KG1 (cell line): ENCODE data around the gene ATP8A1.
A peak's percentile ranks its signal among the peaks of the same experiment; 100 is the strongest.
"Not testable (repeated sequence)": the region's sequence is repeated elsewhere in the genome, so short reads cannot be mapped to it uniquely, and the experiment has no call there.

Experiments
- DNase-seq: peaks from one replicate; lab custom pipeline; 2025; lab: John Stamatoyannopoulos, UW

The ATP8A1 gene

GRCh38 chr4:42410446-42410845, 246.5 kb downstream of the ATP8A1 start:
- no peak for DNase-seq

- no peak for DNase-seq
Measured at GRCh38 chr4:42404001-42404400, 252.9 kb downstream of the ATP8A1 start.

DNA sequence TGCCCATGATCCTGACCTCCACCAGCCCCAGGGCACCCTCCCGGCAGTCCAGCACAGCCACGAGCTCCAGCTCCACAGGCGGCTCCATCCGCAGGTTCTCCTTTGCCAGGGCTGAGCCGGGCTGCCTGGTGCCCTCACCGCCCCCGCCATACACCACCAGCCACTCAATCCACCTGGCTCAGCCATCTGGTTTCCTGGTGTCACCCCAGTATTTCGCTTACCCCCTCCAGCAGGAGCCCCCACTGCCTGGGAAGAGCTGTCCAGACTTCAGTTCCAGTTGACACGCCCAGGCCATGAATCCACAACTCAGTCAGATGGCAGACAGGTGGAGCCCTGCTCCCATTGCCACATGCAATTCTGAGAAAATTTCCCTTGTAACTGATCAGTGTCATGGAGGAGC, 255.7 kb downstream of the ATP8A1 start:
- DNase-seq, result no peak

GRCh38 chr4:42399393-42399792, 257.5 kb downstream of the ATP8A1 start:
- no peak for DNase-seq

- DNase-seq, result no peak
Measured at GRCh38 chr4:42398871-42399331, 258.0 kb downstream of the ATP8A1 start.

GRCh38 chr4:42398171-42398870, 258.6 kb downstream of the ATP8A1 start:
- DNase-seq, result peak; percentile 50

DNA sequence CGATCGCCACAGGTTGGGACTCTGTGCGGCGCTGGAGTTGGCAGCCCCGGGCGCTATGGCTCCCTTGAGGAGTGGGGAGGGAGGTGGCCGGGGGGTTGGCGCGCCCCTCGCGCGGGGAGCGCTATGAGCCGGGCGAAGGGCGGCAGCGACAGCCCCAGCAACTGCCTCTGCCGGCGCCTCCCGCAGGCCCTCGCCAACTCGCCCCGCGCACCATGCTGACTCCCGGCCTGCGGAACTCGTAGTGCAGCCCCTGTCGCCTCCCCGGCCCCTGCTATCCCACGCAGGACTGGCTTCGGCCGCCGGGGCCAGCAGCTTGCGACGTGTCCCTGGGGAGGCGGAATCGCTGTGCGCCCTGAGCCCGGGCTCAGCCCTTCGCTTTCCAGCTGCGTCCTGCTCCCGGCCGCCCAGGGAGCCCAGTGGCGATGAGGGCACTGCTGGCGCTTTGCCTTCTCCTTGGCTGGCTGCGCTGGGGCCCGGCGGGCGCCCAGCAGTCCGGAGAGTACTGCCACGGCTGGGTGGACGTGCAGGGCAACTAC, 259.2 kb downstream of the ATP8A1 start:
- no peak for DNase-seq

DNA sequence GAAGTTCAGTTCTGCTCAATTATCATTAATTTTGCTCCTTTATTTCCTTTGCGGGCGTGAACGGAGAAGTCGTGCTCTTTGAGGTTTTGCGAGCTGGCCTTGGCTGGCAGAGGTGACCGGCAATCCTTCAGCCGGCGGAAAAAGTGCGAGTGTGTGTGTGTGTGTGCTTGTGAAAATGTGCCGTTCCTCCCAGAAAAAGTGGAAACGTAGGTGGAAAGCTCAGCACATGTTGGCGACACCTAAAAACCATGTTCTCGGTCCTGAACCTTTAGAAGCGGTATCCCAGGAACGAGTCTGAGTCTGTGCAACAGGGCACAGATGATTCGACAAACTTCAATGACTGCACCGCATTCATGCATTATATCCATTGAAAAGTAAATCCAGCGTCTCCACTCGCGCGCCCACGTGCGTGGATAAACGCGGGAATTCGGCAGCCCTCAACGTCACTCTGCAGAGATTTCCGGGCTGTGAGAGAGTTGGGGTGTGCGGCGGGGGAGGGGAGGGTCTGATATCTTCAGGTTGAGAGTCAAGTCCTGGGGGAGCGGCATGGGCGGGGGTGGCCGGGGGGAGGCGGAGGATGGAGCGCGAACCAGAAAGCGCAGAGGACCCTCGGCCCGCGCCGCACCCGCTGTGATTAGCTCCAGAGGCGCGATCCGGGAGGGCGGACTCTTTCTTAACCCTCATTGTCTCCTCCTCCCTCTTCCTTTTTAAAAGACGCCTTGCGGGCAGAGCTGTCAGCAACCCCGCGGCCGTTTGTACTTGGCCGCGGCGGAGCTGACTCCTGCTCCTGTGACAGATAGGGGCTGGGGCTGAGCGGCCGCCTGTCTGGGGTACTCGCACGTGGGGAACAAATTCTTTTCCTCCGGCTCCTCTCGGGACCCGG, 259.9 kb downstream of the ATP8A1 start, which contains the start of gene SHISA3:
SHISA3 (plus strand) TSS at position 737 of the 883 bp plus-strand sequence. CDS start 569 bp downstream, outside the sequence.
- DNase-seq, result no peak

- peak; percentile 47 for DNase-seq
Measured at GRCh38 chr4:42396361-42396751, 260.5 kb downstream of the ATP8A1 start.

- DNase-seq, result no peak
Measured at GRCh38 chr4:42395595-42395994, 261.3 kb downstream of the ATP8A1 start.

GRCh38 chr4:42392436-42392835, 264.5 kb downstream of the ATP8A1 start:
- no peak for DNase-seq

GRCh38 chr4:42391981-42392380, 264.9 kb downstream of the ATP8A1 start:
- no peak for DNase-seq

GRCh38 chr4:42391355-42391664, 265.6 kb downstream of the ATP8A1 start:
- no peak for DNase-seq

DNA sequence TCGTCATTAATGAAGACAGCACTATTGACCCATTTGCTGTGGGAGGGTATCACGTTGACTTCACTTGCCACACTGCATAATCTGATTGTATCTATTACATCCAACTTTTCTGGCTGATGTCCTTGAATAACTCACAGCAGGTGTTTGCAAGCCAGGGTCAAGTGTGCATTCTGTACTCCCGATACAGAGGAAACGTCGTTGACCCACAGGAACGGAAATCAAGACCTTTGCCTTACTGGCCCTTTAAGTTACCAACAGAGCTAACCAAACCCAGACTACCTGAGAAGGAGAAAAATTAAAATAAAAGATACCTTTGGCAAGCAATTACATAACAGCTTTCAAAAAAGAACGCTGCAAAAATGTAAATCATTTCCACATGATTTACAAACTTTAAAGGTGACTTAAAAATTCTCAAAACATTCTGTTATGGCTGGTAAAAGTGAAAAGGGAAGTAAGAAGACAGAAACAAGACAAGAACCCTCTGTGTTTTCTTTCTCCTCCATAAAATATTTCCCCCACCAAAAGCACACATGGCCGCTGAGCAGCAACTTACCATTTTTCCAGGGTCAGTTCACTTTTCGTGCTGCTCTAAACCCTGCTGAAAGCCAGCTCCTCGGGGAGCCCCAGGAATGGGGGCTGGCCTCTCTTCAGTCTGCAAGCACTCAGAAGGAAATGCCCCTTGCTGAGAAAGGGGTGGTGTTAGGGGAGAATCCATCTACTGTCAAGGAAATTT, 266.1 kb downstream of the ATP8A1 start:
- DNase-seq, result no peak

- DNase-seq, result no peak
Measured at GRCh38 chr4:42385516-42385915, 271.4 kb downstream of the ATP8A1 start.

- no peak for DNase-seq
Measured at GRCh38 chr4:42381666-42382065, 275.2 kb downstream of the ATP8A1 start.

GRCh38 chr4:42377497-42377896, 279.4 kb downstream of the ATP8A1 start:
- no peak for DNase-seq

DNA sequence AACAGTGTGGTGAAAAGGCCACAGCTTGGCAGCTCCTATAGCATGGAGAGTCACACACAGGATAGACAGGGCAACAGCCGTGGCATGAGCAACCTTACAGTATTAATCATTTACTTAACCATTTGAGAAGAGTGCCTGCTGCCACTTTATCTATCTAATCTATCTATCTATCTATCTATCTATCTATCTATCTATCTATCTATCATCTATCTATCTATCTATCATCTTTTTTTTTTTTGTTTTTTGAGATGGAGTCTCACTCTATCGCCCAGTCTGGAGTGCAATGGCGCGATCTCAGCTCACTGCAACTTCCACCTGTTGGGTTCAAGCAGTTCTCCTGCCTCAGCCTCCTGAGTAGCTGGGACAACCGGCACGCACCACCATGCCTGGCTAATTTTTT, 284.6 kb downstream of the ATP8A1 start:
- not testable (repeated sequence) for DNase-seq

- no peak for DNase-seq
Measured at GRCh38 chr4:42371305-42372252, 285.3 kb downstream of the ATP8A1 start.

DNA sequence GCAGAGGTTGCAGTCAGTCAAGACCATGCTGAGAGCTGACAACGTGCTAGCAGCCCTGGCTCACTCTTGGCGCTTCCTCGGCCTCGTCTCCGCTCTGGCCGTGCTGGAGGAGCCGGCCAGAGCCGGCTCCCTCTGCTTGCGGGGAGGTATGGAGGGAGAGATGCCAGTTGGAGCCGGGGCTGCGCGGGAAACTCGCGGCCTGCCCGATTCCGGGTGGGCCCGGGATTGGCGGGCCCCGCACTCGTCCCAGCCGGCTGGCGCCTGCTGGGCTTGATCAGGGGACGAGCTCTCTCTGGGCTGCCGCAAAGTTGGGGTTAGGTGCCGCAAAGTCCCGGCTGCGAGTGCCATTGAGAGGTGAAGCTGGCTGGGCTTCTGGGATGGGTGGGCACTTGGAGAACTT, 287.4 kb downstream of the ATP8A1 start:
- DNase-seq, result no peak

- DNase-seq, result no peak
Measured at GRCh38 chr4:42366959-42367358, 289.9 kb downstream of the ATP8A1 start.
